ENCODE measurements around the gene C1QTNF8. TPM values are rescaled to one million over a fixed set of nuclear protein-coding genes. Genes with fewer than 3 reads are reported as not detected.

Gene C1QTNF8
- total and polyA plus RNA-seq, 12 donors, result 0.15 TPM; not detected in 11

GRCh38 chr16:1055557-1055924, 40.5 kb downstream of the C1QTNF8 start:
- H3K27me3 ChIP-seq, result peaks cover 0 to 48% (median 20%) of the 10 kb centered on the region in 7 donors
- peaks cover 0 to 7% (median 0%) of the 10 kb centered on the region in 9 donors for H3K4me1 ChIP-seq
- ATAC-seq, result peak in 1 of 8 donors; percentile 7
- WGBS, 2 donors, result 70 to 76% methylated on average over 13 of the region's 13 CpGs
- peaks cover 0 to 26% (median 5%) of the 10 kb centered on the region in 11 donors for H3K9me3 ChIP-seq
- no peak overlapping the region for H3K4me3 ChIP-seq
- H3K36me3 ChIP-seq, result no peaks in the 10 kb centered on the region
- H3K27ac ChIP-seq, result no peak overlapping the region
- intact Hi-C loops (cut with DNase I), result loop anchor here in 9 of 10 donors (1.0 to 10.0 kb wide), 6 partner anchors 137 to 343 kb away; partner anchors contain the start of gene METRN (in 2 of the 9)
- no peak for DNase-seq
- TF ChIP-seq CTCF (IDR thresholded peaks at IDR 0.05), result no peak

DNA sequence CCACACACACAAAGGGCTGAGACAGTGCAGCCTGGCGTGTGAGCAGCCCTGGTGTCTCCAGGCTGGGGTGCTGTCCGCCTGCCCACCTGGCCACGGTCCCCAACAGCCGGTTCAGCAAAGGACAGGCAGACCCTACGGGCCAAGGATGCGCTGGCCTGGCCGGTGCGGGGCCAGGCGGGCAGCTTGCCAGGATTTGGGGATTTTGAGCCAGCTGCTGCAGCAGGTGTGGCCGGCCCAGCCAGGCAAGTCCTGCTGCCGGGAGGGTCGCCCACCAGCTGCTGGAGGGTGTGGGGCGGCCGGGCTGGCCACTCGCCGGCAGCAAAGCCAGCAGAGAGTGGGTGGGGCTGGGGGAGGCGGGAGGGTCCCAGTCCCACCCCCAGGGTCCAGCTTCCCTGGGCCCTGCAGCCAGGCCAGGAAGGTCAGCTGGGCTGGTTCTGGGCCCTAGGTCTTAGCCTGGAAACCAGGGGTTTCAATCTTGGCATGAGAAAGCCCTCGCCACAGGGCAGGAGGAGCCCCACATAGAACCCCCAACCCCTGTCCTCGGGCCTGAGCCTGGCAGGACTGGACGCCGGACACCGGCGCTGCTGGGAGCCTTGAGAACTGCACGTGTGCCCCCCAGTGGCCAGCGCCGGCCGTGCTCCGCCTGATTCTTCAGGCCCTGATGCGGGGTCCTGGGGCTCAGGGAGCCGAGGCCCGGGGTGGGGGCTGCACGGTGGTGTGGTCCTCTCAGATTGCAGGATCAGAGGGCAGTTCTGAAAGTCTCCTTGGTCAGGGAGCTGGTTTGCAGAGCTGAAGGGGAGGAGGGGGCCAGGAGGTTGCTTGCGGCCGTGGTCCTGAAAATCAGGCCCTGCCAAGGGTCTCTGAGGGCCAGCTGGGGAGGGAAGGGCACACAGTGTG, 41.1 kb downstream of the C1QTNF8 start:
- H3K4me1 ChIP-seq, result peaks cover 0 to 7% (median 0%) of the 10 kb centered on the region in 9 donors
- ATAC-seq (peak; percentile 61 to 85 (median 75)), DNase-seq (peak; percentile 59 to 69)
- H3K27me3 ChIP-seq, result peaks cover 0 to 51% (median 20%) of the 10 kb centered on the region in 7 donors
- TF ChIP-seq CTCF (IDR thresholded peaks at IDR 0.05), result peak; percentile 66 to 92 (median 83)
- intact Hi-C loops (cut with DNase I), result loop anchor here in 9 of 10 donors (1.0 to 10.0 kb wide), 7 partner anchors 137 to 343 kb away; partner anchors contain the start of gene METRN (in 2 of the 9)
- no peak overlapping the region for H3K27ac ChIP-seq
- no peak overlapping the region for H3K4me3 ChIP-seq
- no peaks in the 10 kb centered on the region for H3K36me3 ChIP-seq
- 20 to 24% methylated on average over 34 of the region's 34 CpGs for WGBS, 2 donors
- H3K9me3 ChIP-seq, result peaks cover 0 to 25% (median 5%) of the 10 kb centered on the region in 11 donors

DNA sequence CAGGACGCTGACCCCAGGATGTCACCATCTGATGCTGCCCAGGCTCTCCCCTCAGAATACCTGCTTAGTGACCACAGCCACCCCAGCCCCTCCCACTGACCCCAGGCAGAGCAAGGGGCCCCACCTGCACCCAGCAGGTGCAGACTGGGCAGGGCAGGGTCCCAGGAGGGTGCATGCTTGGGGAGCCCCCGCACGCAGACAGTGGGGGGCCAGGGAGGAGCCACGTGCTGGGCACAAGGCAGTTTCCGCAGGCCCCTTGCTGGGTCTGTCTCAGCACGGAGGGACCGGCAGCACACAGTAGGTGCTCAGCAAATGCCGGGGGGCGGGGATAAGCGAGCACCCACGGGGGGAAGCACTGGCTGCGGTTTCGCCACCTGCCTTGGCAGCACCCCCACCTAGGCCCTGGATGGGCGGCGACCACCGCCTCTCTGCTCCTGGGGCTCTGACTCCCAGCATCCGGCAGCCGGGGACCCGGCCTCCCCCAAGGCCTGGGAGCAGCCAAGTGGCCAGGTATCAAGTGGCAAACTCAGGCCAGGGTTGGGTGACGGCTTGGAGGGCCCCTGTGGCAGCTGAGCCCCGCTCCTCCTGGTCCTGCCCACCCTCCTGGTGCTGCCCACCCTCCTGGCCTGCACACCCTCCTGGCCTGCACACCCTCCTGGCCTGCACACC, 42.2 kb downstream of the C1QTNF8 start:
- no peak overlapping the region for H3K4me3 ChIP-seq
- WGBS, 2 donors, result 80 to 89% methylated on average over 20 to 21 of the region's 21 CpGs
- H3K9me3 ChIP-seq, result peaks cover 0 to 15% (median 0%) of the 10 kb centered on the region in 11 donors
- ATAC-seq (no peak), DNase-seq (no peak)
- no peak for TF ChIP-seq CTCF (IDR thresholded peaks at IDR 0.05)
- H3K4me1 ChIP-seq, result peaks cover 0 to 7% (median 0%) of the 10 kb centered on the region in 9 donors
- H3K27me3 ChIP-seq, result peaks cover 0 to 61% (median 26%) of the 10 kb centered on the region in 7 donors
- H3K36me3 ChIP-seq, result no peaks in the 10 kb centered on the region
- H3K27ac ChIP-seq, result no peak overlapping the region
- intact Hi-C loops (cut with DNase I), result loop anchor here in 6 of 10 donors (2.0 to 10.0 kb wide), 5 partner anchors 239 to 342 kb away; partner anchors contain the start of gene METRN (in 2 of the 6)

DNA sequence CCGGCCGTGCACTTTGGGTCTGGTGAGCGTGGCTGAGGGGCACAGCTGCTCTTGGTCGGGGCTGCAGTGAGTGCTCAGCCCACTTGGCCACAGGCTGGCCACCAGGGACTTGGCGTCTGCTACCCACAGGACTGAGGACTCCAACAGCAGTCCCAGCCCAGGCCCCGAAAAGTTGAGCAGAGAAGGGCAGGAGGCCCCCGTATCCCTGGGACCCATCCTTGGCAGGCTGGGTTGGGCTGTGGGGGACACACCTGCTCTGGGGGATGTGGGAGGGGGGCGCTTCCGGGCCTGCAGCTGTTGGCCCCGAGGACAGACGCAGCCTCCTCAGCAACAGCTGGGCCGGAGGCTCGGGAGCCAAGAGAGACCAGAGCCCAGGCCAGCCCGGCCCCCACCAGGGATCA, 42.9 kb downstream of the C1QTNF8 start:
- ATAC-seq (no peak), DNase-seq (no peak)
- intact Hi-C loops (cut with DNase I), result loop anchor here in 3 of 10 donors (5.0 to 10.0 kb wide), 3 partner anchors 241 to 341 kb away; partner anchors contain the start of gene METRN (in 2 of the 3)
- H3K36me3 ChIP-seq, result no peaks in the 10 kb centered on the region
- H3K9me3 ChIP-seq, result peaks cover 0 to 12% (median 0%) of the 10 kb centered on the region in 11 donors
- no peak for TF ChIP-seq CTCF (IDR thresholded peaks at IDR 0.05)
- no peak overlapping the region for H3K4me3 ChIP-seq
- 56 to 57% methylated on average over 14 of the region's 14 CpGs for WGBS, 2 donors
- peaks cover 0 to 63% (median 28%) of the 10 kb centered on the region in 7 donors for H3K27me3 ChIP-seq
- H3K27ac ChIP-seq, result no peak overlapping the region
- H3K4me1 ChIP-seq, result peaks cover 0 to 13% (median 2%) of the 10 kb centered on the region in 9 donors

Data from heart right ventricle (tissue), 16 donors.